ENCODE measurements around the gene RBM4. TPM values are rescaled to one million over a fixed set of nuclear protein-coding genes. Genes with fewer than 3 reads are reported as not detected.
"Not testable (repeated sequence)": the region's sequence is repeated elsewhere in the genome, so short reads cannot be mapped to it uniquely, and the experiment has no call there.

The RBM4 gene, protein sequence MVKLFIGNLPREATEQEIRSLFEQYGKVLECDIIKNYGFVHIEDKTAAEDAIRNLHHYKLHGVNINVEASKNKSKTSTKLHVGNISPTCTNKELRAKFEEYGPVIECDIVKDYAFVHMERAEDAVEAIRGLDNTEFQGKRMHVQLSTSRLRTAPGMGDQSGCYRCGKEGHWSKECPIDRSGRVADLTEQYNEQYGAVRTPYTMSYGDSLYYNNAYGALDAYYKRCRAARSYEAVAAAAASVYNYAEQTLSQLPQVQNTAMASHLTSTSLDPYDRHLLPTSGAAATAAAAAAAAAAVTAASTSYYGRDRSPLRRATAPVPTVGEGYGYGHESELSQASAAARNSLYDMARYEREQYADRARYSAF
- polyA plus RNA-seq (2013, experiment 1 of 2), result 170 TPM
- 152 TPM for polyA plus RNA-seq (2013, experiment 2 of 2)

DNA sequence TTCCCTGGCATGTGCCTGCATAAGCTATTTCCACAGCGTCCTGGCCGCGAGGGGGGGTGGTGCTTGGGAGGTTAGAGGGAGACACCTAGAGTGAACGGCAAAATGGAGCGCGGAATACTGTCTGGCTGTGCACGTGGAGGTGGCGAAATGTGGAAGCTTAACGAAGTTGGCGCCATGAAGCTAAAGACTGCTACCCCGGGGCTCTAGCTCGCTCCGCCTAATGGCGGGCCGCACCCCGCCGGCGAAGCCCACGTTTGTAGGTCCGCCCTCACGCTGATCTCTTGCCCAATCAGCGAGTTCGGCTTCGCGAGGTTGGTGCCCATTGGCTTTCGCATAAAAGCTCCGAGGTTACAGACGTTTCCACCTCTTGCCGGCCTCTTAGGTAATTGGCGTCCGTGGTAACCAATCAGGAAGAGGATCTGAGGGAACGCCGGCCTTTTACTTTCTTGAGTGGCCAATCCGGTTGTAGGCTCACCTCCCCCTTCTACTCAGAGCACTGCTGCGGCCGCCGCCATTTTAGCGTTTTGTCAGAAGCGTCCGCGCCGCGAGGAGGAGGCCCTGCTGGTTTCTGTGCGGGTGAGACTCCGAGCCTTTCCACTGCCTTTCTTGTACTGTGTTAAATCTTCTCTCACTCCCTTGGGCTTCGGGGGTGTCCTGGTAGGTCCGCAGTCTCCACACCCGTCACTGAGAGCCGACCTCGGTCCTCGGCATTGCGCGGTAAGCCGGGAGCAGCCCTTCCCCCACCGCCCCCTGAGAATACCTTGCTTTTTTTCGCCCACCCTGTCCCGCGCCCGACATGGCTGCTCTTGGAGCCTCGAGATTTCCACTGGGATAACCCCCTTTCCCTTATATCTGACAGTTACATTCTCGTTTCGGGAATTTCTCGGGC is at the start of gene RBM4:
Gene RBM4 (plus strand): TSS at position 527 of the 889 bp plus-strand sequence. CDS start 1,009 bp downstream, outside the sequence.
- peak within 1 kb of the TSS; percentile 98 for H3K9ac ChIP-seq (ENCODE audit: low read depth, low read length)
- peak within 1 kb of the TSS; percentile 90 for H3K27ac ChIP-seq (ENCODE audit: low read depth, low read length)
- under 1% methylated on average over 63 of the region's 63 CpGs for WGBS
- no peaks in the 10 kb centered on the region for H3K9me3 ChIP-seq (ENCODE audit: insufficient read depth, low read depth, low read length)
- peaks cover 55% of the 10 kb centered on the region for H3K36me3 ChIP-seq (ENCODE audit: insufficient read depth, low read length)
- peaks cover 42% of the 10 kb centered on the region for H3K4me1 ChIP-seq (ENCODE audit: insufficient read depth, low read length)
- H3K27me3 ChIP-seq (ENCODE audit: insufficient read depth, low read length), result no peaks in the 10 kb centered on the region
- peak within 1 kb of the TSS; percentile 75 for H3K4me3 ChIP-seq (ENCODE audit: low read length)

DNA sequence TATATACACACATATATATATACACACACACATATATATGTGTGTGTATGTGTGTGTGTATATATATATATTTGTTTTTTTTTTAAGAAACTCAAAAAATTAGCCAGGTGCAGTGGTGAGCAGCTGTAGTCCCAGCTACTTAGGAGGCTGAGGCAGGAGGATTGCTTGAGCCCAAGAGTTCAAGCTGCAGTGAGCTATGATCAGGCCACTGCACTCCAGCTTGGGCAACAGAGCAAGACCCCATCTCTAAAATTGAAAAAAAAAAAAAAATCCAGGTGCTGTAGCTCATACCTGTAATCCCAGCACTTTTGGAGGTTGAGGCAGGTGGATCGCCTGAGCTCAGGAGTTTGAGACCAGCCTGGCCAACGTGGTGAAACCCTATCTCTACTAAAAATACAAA is 49.2 kb upstream of the RBM4 start:
- 75% methylated on average over 2 of the region's 2 CpGs for WGBS
- H3K9me3 ChIP-seq (ENCODE audit: insufficient read depth, low read depth, low read length), result peaks cover 12% of the 10 kb centered on the region; the same call in 1 of the 2 replicates

DNA sequence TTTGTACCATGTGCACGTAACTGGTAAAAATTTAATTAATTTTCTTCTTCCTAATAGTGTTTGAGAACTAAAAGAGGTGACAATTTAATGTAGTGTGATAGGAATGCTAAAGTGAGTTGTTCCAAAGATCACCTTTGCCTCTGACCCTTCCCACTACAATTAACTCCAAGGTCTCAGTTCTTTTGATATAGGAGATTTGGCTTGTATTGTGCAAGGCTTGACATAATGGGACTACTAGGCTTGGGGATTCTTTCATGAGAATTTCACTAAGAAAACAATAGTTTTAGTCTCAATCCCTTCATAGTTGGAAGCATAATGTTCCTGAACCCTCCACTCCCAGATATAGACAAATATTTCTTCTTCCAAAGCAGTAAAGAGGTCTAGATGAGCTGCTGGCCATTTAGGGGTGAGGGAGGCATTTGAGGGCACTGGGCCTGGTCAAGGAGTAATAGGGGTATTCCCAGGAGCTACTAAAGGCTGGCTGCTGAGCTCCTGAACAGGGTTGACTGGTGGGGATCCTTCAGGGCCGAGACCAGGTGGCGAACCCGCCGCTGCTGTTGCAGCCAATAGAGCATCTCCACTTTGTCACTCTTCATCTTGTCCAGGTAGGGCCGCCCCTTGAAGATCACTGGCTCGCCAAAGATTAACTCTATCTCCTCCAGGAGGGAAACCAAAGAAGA is 48.4 kb upstream of the RBM4 start:
- Histone ChIP-seq H3K4me1 (ENCODE audit: insufficient read depth, low read length) (0 out of 2 replicates have a peak, but pooled peaks cover 5% of the 10 kb centered on the region), H3K27ac (ENCODE audit: low read depth, low read length) (no peak overlapping the region), H3K27me3 (ENCODE audit: insufficient read depth, low read length) (no peaks in the 10 kb centered on the region; the same call in 1 of the 2 replicates), H3K9ac (ENCODE audit: low read depth, low read length) (no peak overlapping the region), H3K9me3 (ENCODE audit: insufficient read depth, low read depth, low read length) (peaks cover 12% of the 10 kb centered on the region; the same call in 1 of the 2 replicates), H3K36me3 (ENCODE audit: insufficient read depth, low read length) (no peaks in the 10 kb centered on the region), H3K4me3 (ENCODE audit: low read length) (no peak overlapping the region)
- 94% methylated on average over 6 of the region's 7 CpGs for WGBS

More for the DNA sequence above, 49.2 kb upstream of the RBM4 start:
- not testable (repeated sequence) for H3K27me3 ChIP-seq (ENCODE audit: insufficient read depth, low read length); H3K9ac ChIP-seq (ENCODE audit: low read depth, low read length); H3K4me3 ChIP-seq (ENCODE audit: low read length); H3K36me3 ChIP-seq (ENCODE audit: insufficient read depth, low read length); H3K27ac ChIP-seq (ENCODE audit: low read depth, low read length); H3K4me1 ChIP-seq (ENCODE audit: insufficient read depth, low read length)

DNA sequence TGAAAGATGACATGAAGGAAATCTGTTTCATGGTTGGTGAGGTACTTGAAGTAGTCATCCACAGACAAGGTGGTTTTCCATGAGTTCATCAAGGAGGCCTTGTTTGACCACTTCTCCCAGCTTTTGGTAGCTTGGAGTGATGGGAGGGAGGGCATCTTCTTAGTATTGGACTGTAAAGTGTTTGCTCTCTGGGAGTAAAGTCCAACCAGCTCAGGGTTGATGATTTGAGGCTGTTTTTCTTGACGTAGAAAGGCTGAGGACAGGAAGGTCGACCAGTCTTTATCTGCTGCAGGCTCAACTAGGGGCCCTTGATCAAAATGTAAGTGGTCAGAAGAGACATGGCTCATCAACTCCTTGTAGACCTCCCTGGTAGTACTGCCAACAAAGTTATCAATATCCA is 47.3 kb upstream of the RBM4 start:
- 91% methylated on average over 2 of the region's 2 CpGs for WGBS
- no peak overlapping the region for H3K27ac ChIP-seq (ENCODE audit: low read depth, low read length)

DNA sequence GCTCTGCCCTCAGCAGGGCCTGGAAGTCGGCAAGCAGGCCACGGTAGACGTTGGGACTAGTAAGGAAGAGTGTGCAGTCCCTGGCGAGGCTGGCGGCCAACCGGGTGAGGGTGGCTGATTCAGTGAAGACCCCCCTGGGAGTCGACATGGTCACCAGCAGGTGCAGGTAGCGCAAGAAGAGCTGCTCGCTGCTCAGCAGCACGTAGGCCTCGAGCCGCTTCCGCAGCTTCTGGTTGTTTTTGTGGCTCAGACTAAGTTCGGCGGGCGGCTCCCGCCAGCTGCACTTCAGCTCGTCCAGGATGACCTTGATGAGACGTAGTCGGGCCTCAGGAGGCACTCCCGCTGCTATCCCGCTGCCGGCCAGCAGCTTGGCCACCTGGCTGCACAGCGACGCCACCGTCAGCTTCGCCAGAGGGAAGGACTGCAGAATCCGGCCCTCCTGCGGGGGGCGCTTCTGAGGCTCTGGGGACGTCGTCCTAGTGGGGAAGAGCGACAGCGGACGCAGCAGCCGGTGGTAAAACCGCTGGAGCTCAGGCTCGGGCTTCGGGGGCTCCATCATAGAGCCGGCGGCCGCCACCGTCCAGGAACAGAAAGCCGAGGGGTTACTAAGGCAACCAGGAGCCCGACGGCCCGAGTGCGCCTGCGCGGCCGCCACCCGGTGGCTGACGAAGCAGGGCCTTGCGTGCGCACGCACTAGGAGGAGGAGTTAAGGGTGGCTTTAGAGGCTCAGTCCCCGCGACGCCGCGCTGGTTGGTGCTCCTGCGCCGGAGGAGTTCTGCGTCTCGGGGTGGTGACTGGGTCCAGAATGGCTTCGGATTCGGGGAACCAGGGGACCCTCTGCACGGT is 45.8 kb upstream of the RBM4 start, which contains the start of the genes CCDC87 and CCS:
Gene CCDC87 (minus strand): TSS at position 607 of the 846 bp plus-strand sequence. CDS start 48 bp downstream, at position 559.
Gene CCS (plus strand): TSS at position 729 of the 846 bp plus-strand sequence. CDS start 77 bp downstream, at position 806.
- H3K36me3 ChIP-seq (ENCODE audit: insufficient read depth, low read length), result no peaks in the 10 kb centered on the region
- H3K9ac ChIP-seq (ENCODE audit: low read depth, low read length), result peak within 1 kb of the TSS; percentile 68
- H3K4me3 ChIP-seq (ENCODE audit: low read length), result peak within 1 kb of the TSS; percentile 73
- H3K27me3 ChIP-seq (ENCODE audit: insufficient read depth, low read length), result no peaks in the 10 kb centered on the region; the same call in 1 of the 2 replicates
- peak within 1 kb of the TSS; percentile 33; the same call in 1 of the 2 replicates for H3K27ac ChIP-seq (ENCODE audit: low read depth, low read length)
- 0 out of 2 replicates have a peak, but pooled peaks cover 8% of the 10 kb centered on the region for H3K9me3 ChIP-seq (ENCODE audit: insufficient read depth, low read depth, low read length)
- 0 out of 2 replicates have a peak, but pooled peaks cover 5% of the 10 kb centered on the region for H3K4me1 ChIP-seq (ENCODE audit: insufficient read depth, low read length)
- 15% methylated on average over 68 of the region's 68 CpGs for WGBS

More for the DNA sequence above, 47.3 kb upstream of the RBM4 start:
- no peak overlapping the region for H3K9ac ChIP-seq (ENCODE audit: low read depth, low read length)
- H3K4me1 ChIP-seq (ENCODE audit: insufficient read depth, low read length), result 0 out of 2 replicates have a peak, but pooled peaks cover 5% of the 10 kb centered on the region
- no peak overlapping the region for H3K4me3 ChIP-seq (ENCODE audit: low read length)
- peaks cover 11% of the 10 kb centered on the region; the same call in 1 of the 2 replicates for H3K9me3 ChIP-seq (ENCODE audit: insufficient read depth, low read depth, low read length)
- no peaks in the 10 kb centered on the region; the same call in 1 of the 2 replicates for H3K27me3 ChIP-seq (ENCODE audit: insufficient read depth, low read length)
- H3K36me3 ChIP-seq (ENCODE audit: insufficient read depth, low read length), result no peaks in the 10 kb centered on the region

DNA sequence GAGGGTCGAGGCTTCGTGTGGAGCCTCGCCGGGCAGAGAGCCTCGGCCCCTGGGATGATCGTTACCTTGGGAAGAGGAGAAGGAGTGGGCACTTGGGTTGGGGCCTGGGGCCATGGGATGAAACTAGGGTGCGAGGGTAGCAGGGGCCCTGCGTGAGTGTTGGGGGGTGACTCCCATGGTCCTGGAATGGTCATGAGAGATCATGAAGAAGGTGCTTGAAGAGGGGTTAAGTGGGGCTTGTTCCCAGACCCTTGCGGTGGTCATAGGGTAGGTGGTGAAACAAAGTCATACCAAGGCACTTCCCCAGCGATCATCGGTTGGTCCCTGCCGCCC is 45.2 kb upstream of the RBM4 start:
- H3K27me3 ChIP-seq (ENCODE audit: insufficient read depth, low read length), result no peaks in the 10 kb centered on the region; the same call in 1 of the 2 replicates
- H3K27ac ChIP-seq (ENCODE audit: low read depth, low read length), result no peak overlapping the region
- H3K9me3 ChIP-seq (ENCODE audit: insufficient read depth, low read depth, low read length), result 0 out of 2 replicates have a peak, but pooled peaks cover 8% of the 10 kb centered on the region
- H3K4me3 ChIP-seq (ENCODE audit: low read length), result peak overlapping the region; percentile 73
- 22% methylated on average over 12 of the region's 12 CpGs for WGBS
- H3K36me3 ChIP-seq (ENCODE audit: insufficient read depth, low read length), result no peaks in the 10 kb centered on the region
- H3K9ac ChIP-seq (ENCODE audit: low read depth, low read length), result peak overlapping the region; percentile 68
- 0 out of 2 replicates have a peak, but pooled peaks cover 5% of the 10 kb centered on the region for H3K4me1 ChIP-seq (ENCODE audit: insufficient read depth, low read length)

DNA sequence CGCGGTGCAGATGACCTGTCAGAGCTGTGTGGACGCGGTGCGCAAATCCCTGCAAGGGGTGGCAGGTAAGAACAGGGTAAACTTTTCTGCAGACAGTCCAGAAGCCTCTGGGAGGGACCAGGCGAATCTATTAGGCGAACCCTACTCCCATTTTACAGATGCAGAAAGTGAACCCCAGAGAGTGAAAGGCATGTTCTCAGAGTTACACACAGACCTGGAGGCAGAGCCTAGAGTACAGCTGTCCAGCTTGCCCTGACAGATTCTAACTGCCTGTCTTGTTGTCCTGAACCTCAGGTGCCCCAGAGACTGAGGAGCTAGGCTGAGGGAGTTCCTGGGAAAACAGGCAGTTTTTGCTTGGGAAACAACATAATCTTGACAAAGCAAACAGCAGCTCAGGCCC is 44.9 kb upstream of the RBM4 start:
- peak overlapping the region; percentile 68 for H3K9ac ChIP-seq (ENCODE audit: low read depth, low read length)
- H3K36me3 ChIP-seq (ENCODE audit: insufficient read depth, low read length), result no peaks in the 10 kb centered on the region
- H3K27ac ChIP-seq (ENCODE audit: low read depth, low read length), result no peak overlapping the region
- H3K9me3 ChIP-seq (ENCODE audit: insufficient read depth, low read depth, low read length), result 0 out of 2 replicates have a peak, but pooled peaks cover 8% of the 10 kb centered on the region
- 74% methylated on average over 7 of the region's 7 CpGs for WGBS
- H3K4me1 ChIP-seq (ENCODE audit: insufficient read depth, low read length), result 0 out of 2 replicates have a peak, but pooled peaks cover 5% of the 10 kb centered on the region
- peak overlapping the region; percentile 73 for H3K4me3 ChIP-seq (ENCODE audit: low read length)
- H3K27me3 ChIP-seq (ENCODE audit: insufficient read depth, low read length), result no peaks in the 10 kb centered on the region; the same call in 1 of the 2 replicates

DNA sequence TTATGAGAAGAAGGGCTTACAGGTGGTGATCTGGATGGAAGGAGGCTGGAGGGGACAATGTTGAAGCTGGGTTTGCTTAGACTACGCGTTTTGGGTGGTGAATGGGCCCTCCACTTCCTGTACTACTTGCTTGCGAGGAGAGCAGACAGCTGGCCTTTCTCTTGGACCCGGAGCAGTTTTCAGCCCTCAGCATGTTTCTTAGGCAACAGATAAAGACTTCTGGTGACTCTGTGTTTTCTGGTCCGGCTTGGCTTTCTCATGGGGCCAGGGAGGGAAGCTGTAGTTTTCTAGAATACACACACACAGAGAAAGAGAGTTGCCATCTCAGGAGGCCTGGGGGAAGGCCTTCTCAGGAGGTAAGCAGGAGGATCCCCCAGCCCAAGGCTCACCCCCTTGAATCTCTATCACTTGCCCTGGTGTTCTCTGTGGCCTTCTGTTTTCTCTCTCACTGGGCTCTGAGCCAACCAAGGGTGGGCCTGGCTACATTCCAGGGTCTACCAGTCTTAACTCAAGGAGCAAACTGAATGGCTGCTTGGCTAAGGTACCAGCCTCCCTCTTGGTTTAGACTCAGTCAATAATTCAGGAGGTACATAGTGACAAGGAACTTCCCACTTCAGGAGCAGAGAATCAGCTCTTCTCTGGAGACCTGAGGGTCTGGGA is 43.1 kb upstream of the RBM4 start:
- no peak overlapping the region for H3K27ac ChIP-seq (ENCODE audit: low read depth, low read length)
- 0 out of 2 replicates have a peak, but pooled peaks cover 8% of the 10 kb centered on the region for H3K9me3 ChIP-seq (ENCODE audit: insufficient read depth, low read depth, low read length)
- H3K4me1 ChIP-seq (ENCODE audit: insufficient read depth, low read length), result 0 out of 2 replicates have a peak, but pooled peaks cover 5% of the 10 kb centered on the region
- 91% methylated on average over 5 of the region's 5 CpGs for WGBS
- H3K9ac ChIP-seq (ENCODE audit: low read depth, low read length), result no peak overlapping the region
- peaks cover 14% of the 10 kb centered on the region for H3K36me3 ChIP-seq (ENCODE audit: insufficient read depth, low read length)
- H3K4me3 ChIP-seq (ENCODE audit: low read length), result no peak overlapping the region
- H3K27me3 ChIP-seq (ENCODE audit: insufficient read depth, low read length), result no peaks in the 10 kb centered on the region; the same call in 1 of the 2 replicates

DNA sequence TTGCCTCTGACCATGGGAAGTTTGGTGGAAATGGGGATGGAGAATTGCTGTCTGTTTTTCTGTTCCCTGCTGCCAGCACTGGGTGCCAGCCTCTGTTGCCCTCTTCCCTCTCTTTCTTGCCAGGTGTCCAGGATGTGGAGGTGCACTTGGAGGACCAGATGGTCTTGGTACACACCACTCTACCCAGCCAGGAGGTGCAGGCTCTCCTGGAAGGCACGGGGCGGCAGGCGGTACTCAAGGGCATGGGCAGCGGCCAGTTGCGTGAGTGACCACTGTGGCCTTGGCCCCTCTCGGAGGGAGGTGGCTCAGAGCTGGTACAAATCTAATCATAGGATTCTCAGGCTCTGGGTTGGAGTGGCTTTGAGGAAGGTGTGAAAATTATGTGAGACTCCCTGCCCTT is 39.5 kb upstream of the RBM4 start:
- Histone ChIP-seq H3K27me3 (ENCODE audit: insufficient read depth, low read length) (no peaks in the 10 kb centered on the region), H3K4me3 (ENCODE audit: low read length) (no peak overlapping the region), H3K27ac (ENCODE audit: low read depth, low read length) (no peak overlapping the region), H3K9ac (ENCODE audit: low read depth, low read length) (no peak overlapping the region), H3K4me1 (ENCODE audit: insufficient read depth, low read length) (no peaks in the 10 kb centered on the region), H3K9me3 (ENCODE audit: insufficient read depth, low read depth, low read length) (no peaks in the 10 kb centered on the region), H3K36me3 (ENCODE audit: insufficient read depth, low read length) (peaks cover 33% of the 10 kb centered on the region)
- WGBS, result 99% methylated on average over 6 of the region's 6 CpGs
